ENCODE results near the gene PGF. TPM values are rescaled to one million over a fixed set of nuclear protein-coding genes. Genes with fewer than 3 reads are reported as not detected.

The PGF gene
- total and polyA plus RNA-seq, 2 of the 13 experiments (the other 11 are each of a cell fraction or from before 2014, with no cell fraction given) = 10.7 to 27.5 TPM

DNA sequence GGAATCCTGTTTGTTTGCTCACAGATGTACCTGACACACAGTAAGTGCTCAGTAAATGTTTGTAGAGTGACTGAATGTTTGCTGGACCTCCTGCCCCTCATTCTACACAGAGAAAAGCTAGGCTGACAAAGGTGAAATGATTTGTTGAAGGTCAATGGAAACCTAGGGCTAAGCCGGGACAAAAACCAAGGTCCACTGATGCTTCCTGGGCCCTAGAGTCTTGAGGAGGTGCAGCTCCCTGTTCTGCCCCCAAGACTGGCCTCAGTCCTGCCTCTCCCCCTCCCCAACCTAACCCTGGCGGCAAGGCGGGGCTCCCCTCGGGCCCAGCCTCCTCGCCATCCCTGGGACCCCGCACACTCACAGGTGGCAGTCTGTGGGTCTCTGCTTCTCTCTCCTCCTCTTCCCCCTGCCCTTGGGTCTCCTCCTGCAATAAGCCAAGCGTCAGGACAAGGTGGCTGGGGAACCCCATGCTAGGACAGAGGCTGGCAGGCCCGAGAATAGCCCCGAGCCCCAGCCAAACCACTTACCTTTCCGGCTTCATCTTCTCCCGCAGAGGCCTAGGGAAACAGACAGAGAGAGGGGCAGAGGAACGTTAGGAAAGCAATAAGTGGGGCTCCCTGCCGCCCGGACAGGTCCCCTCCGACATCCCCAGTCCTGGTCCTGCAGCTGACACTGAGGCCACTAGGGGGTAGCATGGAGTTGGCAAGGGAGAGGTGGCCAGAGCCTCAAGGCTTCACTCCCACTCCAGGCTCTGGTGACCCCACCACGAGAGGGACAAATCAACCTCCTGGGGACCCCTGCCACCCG is 9.3 kb downstream of the PGF start (continued):
- TF ChIP-seq, protein P1, sequence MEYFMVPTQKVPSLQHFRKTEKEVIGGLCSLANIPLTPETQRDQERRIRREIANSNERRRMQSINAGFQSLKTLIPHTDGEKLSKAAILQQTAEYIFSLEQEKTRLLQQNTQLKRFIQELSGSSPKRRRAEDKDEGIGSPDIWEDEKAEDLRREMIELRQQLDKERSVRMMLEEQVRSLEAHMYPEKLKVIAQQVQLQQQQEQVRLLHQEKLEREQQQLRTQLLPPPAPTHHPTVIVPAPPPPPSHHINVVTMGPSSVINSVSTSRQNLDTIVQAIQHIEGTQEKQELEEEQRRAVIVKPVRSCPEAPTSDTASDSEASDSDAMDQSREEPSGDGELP (IDR thresholded peaks at IDR 0.05; ENCODE audit: borderline replicate concordance, low read depth) = no peak
- TF ChIP-seq ZNF761 (CRISPR knock-in tag; conservative IDR thresholded peaks at IDR 0.05) = no peak
- 0 out of 2 replicates have a peak, but pooled peaks have one; percentile 53 for TF ChIP-seq ZNF510 (CRISPR knock-in tag; IDR thresholded peaks at IDR 0.05; ENCODE audit: low read depth)
- TF ChIP-seq ZNF781 (CRISPR knock-in tag; IDR thresholded peaks at IDR 0.05; ENCODE audit: borderline replicate concordance, not compliant biosample characterization) = peak; percentile 86
- no peak for TF ChIP-seq MAFK (conservative IDR thresholded peaks at IDR 0.05 in 1 of 2, IDR thresholded peaks at IDR 0.05 in 1 of 2; ENCODE audit: low read length in 2 of 2)
- TF ChIP-seq ZNF101 (CRISPR knock-in tag; IDR thresholded peaks at IDR 0.05; ENCODE audit: borderline replicate concordance, low read depth) = no peak
- TF ChIP-seq ZBTB42 (CRISPR knock-in tag; IDR thresholded peaks at IDR 0.05) = no peak
- no peak for TF ChIP-seq REL (CRISPR knock-in tag; conservative IDR thresholded peaks at IDR 0.05)
- 0 out of 2 replicates have a peak, but pooled peaks have one; percentile 26 for TF ChIP-seq IRF2 (CRISPR knock-in tag; IDR thresholded peaks at IDR 0.05)
- TF ChIP-seq ZFP1 (CRISPR knock-in tag; IDR thresholded peaks at IDR 0.05) = no peak
- no peak for TF ChIP-seq ZNF841 (CRISPR knock-in tag; IDR thresholded peaks at IDR 0.05; ENCODE audit: borderline replicate concordance)
- TF ChIP-seq, protein P2, sequence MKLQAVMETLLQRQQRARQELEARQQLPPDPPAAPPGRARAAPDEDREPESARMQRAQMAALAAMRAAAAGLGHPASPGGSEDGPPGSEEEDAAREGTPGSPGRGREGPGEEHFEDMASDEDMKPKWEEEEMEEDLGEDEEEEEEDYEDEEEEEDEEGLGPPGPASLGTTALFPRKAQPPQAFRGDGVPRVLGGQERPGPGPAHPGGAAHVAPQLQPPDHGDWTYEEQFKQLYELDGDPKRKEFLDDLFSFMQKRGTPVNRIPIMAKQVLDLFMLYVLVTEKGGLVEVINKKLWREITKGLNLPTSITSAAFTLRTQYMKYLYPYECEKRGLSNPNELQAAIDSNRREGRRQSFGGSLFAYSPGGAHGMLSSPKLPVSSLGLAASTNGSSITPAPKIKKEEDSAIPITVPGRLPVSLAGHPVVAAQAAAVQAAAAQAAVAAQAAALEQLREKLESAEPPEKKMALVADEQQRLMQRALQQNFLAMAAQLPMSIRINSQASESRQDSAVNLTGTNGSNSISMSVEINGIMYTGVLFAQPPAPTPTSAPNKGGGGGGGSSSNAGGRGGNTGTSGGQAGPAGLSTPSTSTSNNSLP (IDR thresholded peaks at IDR 0.05; ENCODE audit: low read depth, low read length) = peak; percentile 84
- TF ChIP-seq ZNF432 (CRISPR knock-in tag; IDR thresholded peaks at IDR 0.05; ENCODE audit: borderline replicate concordance) = no peak
- peak; percentile 75 for TF ChIP-seq RXRB (CRISPR knock-in tag; IDR thresholded peaks at IDR 0.05; ENCODE audit: borderline replicate concordance)
- TF ChIP-seq, protein P3, sequence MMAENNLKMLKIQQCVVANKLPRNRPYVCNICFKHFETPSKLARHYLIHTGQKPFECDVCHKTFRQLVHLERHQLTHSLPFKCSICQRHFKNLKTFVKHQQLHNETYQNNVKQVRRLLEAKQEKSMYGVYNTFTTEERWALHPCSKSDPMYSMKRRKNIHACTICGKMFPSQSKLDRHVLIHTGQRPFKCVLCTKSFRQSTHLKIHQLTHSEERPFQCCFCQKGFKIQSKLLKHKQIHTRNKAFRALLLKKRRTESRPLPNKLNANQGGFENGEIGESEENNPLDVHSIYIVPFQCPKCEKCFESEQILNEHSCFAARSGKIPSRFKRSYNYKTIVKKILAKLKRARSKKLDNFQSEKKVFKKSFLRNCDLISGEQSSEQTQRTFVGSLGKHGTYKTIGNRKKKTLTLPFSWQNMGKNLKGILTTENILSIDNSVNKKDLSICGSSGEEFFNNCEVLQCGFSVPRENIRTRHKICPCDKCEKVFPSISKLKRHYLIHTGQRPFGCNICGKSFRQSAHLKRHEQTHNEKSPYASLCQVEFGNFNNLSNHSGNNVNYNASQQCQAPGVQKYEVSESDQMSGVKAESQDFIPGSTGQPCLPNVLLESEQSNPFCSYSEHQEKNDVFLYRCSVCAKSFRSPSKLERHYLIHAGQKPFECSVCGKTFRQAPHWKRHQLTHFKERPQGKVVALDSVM (CRISPR knock-in tag; IDR thresholded peaks at IDR 0.05) = 0 out of 2 replicates have a peak, but pooled peaks have one; percentile 24
- no peak for TF ChIP-seq IKZF1 (IDR thresholded peaks at IDR 0.05)
- no peak for TF ChIP-seq ZNF326 (CRISPR knock-in tag; IDR thresholded peaks at IDR 0.05; ENCODE audit: borderline replicate concordance)
- no peak; the same call in 1 of the 2 replicates for TF ChIP-seq HIVEP1 (CRISPR knock-in tag; IDR thresholded peaks at IDR 0.05)
- TF ChIP-seq, protein P4, sequence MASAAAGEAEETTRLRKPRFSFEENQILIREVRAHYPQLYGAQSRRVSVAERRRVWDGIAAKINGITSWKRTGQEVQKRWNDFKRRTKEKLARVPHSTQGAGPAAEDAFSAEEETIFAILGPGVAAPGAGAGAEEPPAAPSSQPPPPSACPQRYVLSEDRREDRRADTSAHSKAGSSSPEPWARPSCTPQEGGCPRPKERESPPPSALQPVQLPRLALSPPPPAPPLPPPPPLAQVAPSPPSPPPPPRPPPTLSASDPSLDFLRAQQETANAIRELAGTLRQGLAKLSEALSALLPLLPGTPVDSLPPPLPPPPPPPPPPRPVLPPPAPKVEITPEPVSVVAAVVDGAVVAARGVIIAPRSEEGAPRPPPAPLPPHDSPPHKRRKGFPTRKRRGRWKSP (CRISPR knock-in tag; IDR thresholded peaks at IDR 0.05) = no peak; the same call in 1 of the 2 replicates
- TF ChIP-seq ERF (CRISPR knock-in tag; IDR thresholded peaks at IDR 0.05) = no peak
- TF ChIP-seq ARNT (IDR thresholded peaks at IDR 0.05) = no peak
- TF ChIP-seq HNRNPUL1 (IDR thresholded peaks at IDR 0.05; ENCODE audit: low read depth, low read length) = no peak
- no peak for TF ChIP-seq JUNB (CRISPR knock-in tag; IDR thresholded peaks at IDR 0.05; ENCODE audit: borderline replicate concordance)
- peak; percentile 7 for TF ChIP-seq KDM2A (CRISPR knock-in tag; IDR thresholded peaks at IDR 0.05; ENCODE audit: borderline replicate concordance, low read depth)
- no peak for TF ChIP-seq SMARCC2 (IDR thresholded peaks at IDR 0.05)
